ENCODE data around the gene FHL2. TPM values are rescaled to one million over a fixed set of nuclear protein-coding genes. Genes with fewer than 3 reads are reported as not detected.

Gene FHL2
- total RNA-seq, 2 experiments from 2014 or later = 0.41 to 0.42 TPM

GRCh38 chr2:105384861-105385260, 14.0 kb downstream of the FHL2 start:
- Mint-ChIP-seq H3K36me3 (ENCODE audit: low read depth) (no peaks in the 10 kb centered on the region), H3K9me3 (no peaks in the 10 kb centered on the region), H3K27me3 (no peaks in the 10 kb centered on the region), H3K4me3 (no peak overlapping the region), H3K4me1 (ENCODE audit: low read depth) (no peaks in the 10 kb centered on the region), H3K27ac (no peak overlapping the region)
- H3K4me1 ChIP-seq (ENCODE audit: insufficient read depth, low read length) = no peaks in the 10 kb centered on the region
- no peak overlapping the region for H3K27ac ChIP-seq (ENCODE audit: low read depth in 1 of 2, low read length in 2 of 2)
- TF ChIP-seq, protein P1, sequence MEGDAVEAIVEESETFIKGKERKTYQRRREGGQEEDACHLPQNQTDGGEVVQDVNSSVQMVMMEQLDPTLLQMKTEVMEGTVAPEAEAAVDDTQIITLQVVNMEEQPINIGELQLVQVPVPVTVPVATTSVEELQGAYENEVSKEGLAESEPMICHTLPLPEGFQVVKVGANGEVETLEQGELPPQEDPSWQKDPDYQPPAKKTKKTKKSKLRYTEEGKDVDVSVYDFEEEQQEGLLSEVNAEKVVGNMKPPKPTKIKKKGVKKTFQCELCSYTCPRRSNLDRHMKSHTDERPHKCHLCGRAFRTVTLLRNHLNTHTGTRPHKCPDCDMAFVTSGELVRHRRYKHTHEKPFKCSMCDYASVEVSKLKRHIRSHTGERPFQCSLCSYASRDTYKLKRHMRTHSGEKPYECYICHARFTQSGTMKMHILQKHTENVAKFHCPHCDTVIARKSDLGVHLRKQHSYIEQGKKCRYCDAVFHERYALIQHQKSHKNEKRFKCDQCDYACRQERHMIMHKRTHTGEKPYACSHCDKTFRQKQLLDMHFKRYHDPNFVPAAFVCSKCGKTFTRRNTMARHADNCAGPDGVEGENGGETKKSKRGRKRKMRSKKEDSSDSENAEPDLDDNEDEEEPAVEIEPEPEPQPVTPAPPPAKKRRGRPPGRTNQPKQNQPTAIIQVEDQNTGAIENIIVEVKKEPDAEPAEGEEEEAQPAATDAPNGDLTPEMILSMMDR (IDR thresholded peaks at IDR 0.05) = no peak
- ChIA-PET POLR2A (interaction anchor here (0.7 kb wide), 1 partner anchor 14 kb away, joined by 3 read pairs; the partner anchor contains the start of gene FHL2), CTCF (no interaction called here)
- no peaks in the 10 kb centered on the region for H3K36me3 ChIP-seq (ENCODE audit: insufficient read depth, low read length)
- ATAC-seq (ENCODE audit: poor library complexity) (no peak), DNase-seq (no peak)
- no peak overlapping the region for H3K4me3 ChIP-seq (ENCODE audit: low read length)
- no peaks in the 10 kb centered on the region for H3K9me3 ChIP-seq (ENCODE audit: control insufficient read depth in 1 of 2, insufficient read depth in 1 of 2, low read length in 2 of 2)
- intact Hi-C loops (cut with DNase I, micrococcal nuclease) = no loop called here
- no peaks in the 10 kb centered on the region for H3K27me3 ChIP-seq (ENCODE audit: control insufficient read depth in 1 of 2, insufficient read depth in 2 of 2, low read length in 2 of 2)

DNA sequence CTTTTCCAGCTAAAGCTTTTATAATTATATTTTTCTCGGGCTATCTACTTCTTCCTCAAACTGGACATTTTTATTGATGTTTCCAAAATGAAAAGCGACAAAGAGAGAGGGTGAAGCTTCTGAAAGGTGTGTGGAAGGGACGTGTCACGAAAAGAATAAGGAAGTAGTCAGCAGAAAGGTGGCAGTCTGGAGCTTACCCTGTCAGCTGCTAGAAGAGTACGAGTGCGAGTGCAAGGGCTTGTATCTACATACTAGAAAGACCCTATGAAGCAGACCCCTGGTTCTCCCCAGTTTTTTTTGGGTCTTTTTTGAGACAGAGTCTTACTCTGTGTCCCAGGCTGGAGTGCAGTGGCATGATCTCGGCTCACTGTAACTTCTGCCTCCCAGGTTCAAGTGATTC, 14.6 kb downstream of the FHL2 start:
- ChIA-PET CTCF (no interaction called here), POLR2A (interaction anchor here (0.7 kb wide), 1 partner anchor 15 kb away, joined by 3 read pairs; the partner anchor contains the start of gene FHL2)
- no peak for DNase-seq
- TF ChIP-seq, protein P1 (IDR thresholded peaks at IDR 0.05) = no peak
- no peak for ATAC-seq (ENCODE audit: poor library complexity)
- no peaks in the 10 kb centered on the region for H3K9me3 Mint-ChIP-seq
- H3K27ac Mint-ChIP-seq = no peak overlapping the region
- H3K9me3 ChIP-seq (ENCODE audit: control insufficient read depth in 1 of 2, insufficient read depth in 1 of 2, low read length in 2 of 2) = no peaks in the 10 kb centered on the region
- no peaks in the 10 kb centered on the region for H3K4me1 Mint-ChIP-seq (ENCODE audit: low read depth)
- H3K4me3 ChIP-seq (ENCODE audit: low read length) = no peak overlapping the region
- H3K27me3 ChIP-seq (ENCODE audit: control insufficient read depth in 1 of 2, insufficient read depth in 2 of 2, low read length in 2 of 2) = no peaks in the 10 kb centered on the region
- H3K36me3 Mint-ChIP-seq (ENCODE audit: low read depth) = no peaks in the 10 kb centered on the region
- intact Hi-C loops (cut with DNase I, micrococcal nuclease) = no loop called here
- H3K27ac ChIP-seq (ENCODE audit: low read depth in 1 of 2, low read length in 2 of 2) = no peak overlapping the region
- no peak overlapping the region for H3K4me3 Mint-ChIP-seq
- no peaks in the 10 kb centered on the region for H3K36me3 ChIP-seq (ENCODE audit: insufficient read depth, low read length)
- H3K27me3 Mint-ChIP-seq = no peaks in the 10 kb centered on the region
- H3K4me1 ChIP-seq (ENCODE audit: insufficient read depth, low read length) = no peaks in the 10 kb centered on the region

DNA sequence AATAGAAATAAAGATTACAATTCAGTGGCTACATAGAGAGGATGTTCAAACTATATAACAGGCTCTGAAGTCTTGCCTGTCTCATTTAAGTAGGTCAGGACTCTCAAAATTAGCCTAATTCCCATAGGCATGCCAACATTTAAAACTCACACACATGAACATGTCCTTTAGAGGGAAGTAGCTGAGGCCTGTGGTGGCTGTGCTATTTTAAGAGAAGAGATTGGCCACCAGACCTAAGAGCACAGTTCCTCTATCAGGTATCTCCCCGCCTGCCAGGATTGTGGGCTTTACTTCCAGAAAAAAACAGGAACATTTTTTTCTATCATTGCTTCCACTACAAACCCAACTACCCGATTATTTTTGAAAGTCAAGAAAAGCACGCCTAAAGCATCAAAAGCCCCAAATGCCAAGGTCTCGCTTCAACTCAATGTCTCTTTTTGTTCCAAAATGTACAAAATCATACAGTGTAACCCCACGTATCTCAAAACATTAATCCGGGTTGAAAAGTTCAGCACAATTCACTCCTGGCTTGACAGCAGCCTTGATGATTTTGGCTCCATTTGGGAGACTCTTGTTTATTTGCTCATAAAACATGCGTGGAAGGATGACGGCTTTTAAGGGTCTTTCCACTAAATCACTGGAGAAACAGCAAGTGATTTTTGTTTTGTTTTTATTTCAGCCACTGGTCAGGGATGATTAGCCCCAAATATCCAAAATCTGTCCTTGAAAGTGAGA, 15.3 kb downstream of the FHL2 start:
- ChIA-PET CTCF (no interaction called here), POLR2A (no interaction called here)
- H3K9me3 ChIP-seq (ENCODE audit: control insufficient read depth in 1 of 2, insufficient read depth in 1 of 2, low read length in 2 of 2) = no peaks in the 10 kb centered on the region
- TF ChIP-seq, protein P1 (IDR thresholded peaks at IDR 0.05) = no peak
- no peak overlapping the region for H3K4me3 Mint-ChIP-seq
- intact Hi-C loops (cut with DNase I, micrococcal nuclease) = no loop called here
- DNase-seq = no peak
- H3K36me3 ChIP-seq (ENCODE audit: insufficient read depth, low read length) = no peaks in the 10 kb centered on the region
- H3K27me3 ChIP-seq (ENCODE audit: control insufficient read depth in 1 of 2, insufficient read depth in 2 of 2, low read length in 2 of 2) = no peaks in the 10 kb centered on the region
- no peak overlapping the region for H3K4me3 ChIP-seq (ENCODE audit: low read length)
- no peaks in the 10 kb centered on the region for H3K4me1 ChIP-seq (ENCODE audit: insufficient read depth, low read length)
- no peak for ATAC-seq (ENCODE audit: poor library complexity)
- no peaks in the 10 kb centered on the region for H3K4me1 Mint-ChIP-seq (ENCODE audit: low read depth)
- no peaks in the 10 kb centered on the region for H3K9me3 Mint-ChIP-seq
- H3K27ac ChIP-seq (ENCODE audit: low read depth in 1 of 2, low read length in 2 of 2) = no peak overlapping the region
- no peak overlapping the region for H3K27ac Mint-ChIP-seq
- no peaks in the 10 kb centered on the region for H3K27me3 Mint-ChIP-seq
- no peaks in the 10 kb centered on the region for H3K36me3 Mint-ChIP-seq (ENCODE audit: low read depth)
